ENCODE results near the gene CTU1.

The CTU1 gene

GRCh38 chr19:51131780-51132680 is 23.8 kb upstream of the CTU1 start:
- DNase-seq (ENCODE audit: low read depth, low spot score) = no peak

- no peak for DNase-seq (ENCODE audit: low read depth, low spot score)
Observed at GRCh38 chr19:51129716-51130115, 21.5 kb upstream of the CTU1 start.

- no peak for DNase-seq (ENCODE audit: low read depth, low spot score)
Observed at GRCh38 chr19:51128227-51128626, 20.0 kb upstream of the CTU1 start.

GRCh38 chr19:51127755-51128154 is 19.5 kb upstream of the CTU1 start:
- no peak for DNase-seq (ENCODE audit: low read depth, low spot score)

- no peak for DNase-seq (ENCODE audit: low read depth, low spot score)
Observed at GRCh38 chr19:51127032-51127431, 18.8 kb upstream of the CTU1 start.

- no peak for DNase-seq (ENCODE audit: low read depth, low spot score)
Observed at GRCh38 chr19:51125421-51126075, 17.3 kb upstream of the CTU1 start.

GRCh38 chr19:51124729-51125128 is 16.5 kb upstream of the CTU1 start, which contains the start of gene SIGLEC9:
TSS of gene SIGLEC9 (plus strand) at chr19:51124906. CDS start at chr19:51124975, 69 bp downstream.
- no peak for DNase-seq (ENCODE audit: low read depth, low spot score)

GRCh38 chr19:51124216-51124615 is 16.0 kb upstream of the CTU1 start:
- no peak for DNase-seq (ENCODE audit: low read depth, low spot score)

- DNase-seq (ENCODE audit: low read depth, low spot score) = no peak
Observed at GRCh38 chr19:51123802-51124201, 15.6 kb upstream of the CTU1 start.

- DNase-seq (ENCODE audit: low read depth, low spot score) = no peak
Observed at GRCh38 chr19:51123381-51123800, 15.2 kb upstream of the CTU1 start.

- no peak for DNase-seq (ENCODE audit: low read depth, low spot score)
Observed at GRCh38 chr19:51122112-51122981, 14.1 kb upstream of the CTU1 start.

GRCh38 chr19:51121257-51121656 is 13.0 kb upstream of the CTU1 start:
- DNase-seq (ENCODE audit: low read depth, low spot score) = no peak

GRCh38 chr19:51120160-51120559 is 12.0 kb upstream of the CTU1 start:
- no peak for DNase-seq (ENCODE audit: low read depth, low spot score)

GRCh38 chr19:51119611-51120010 is 11.4 kb upstream of the CTU1 start:
- no peak for DNase-seq (ENCODE audit: low read depth, low spot score)

- DNase-seq (ENCODE audit: low read depth, low spot score) = no peak
Observed at GRCh38 chr19:51119101-51119500, 10.9 kb upstream of the CTU1 start.

- DNase-seq (ENCODE audit: low read depth, low spot score) = no peak
Observed at GRCh38 chr19:51116736-51117286, 8.6 kb upstream of the CTU1 start.

- no peak for DNase-seq (ENCODE audit: low read depth, low spot score)
Observed at GRCh38 chr19:51114087-51114729, 6.0 kb upstream of the CTU1 start.

- DNase-seq (ENCODE audit: low read depth, low spot score) = no peak
Observed at GRCh38 chr19:51111606-51112005, 3.4 kb upstream of the CTU1 start.

- no peak for DNase-seq (ENCODE audit: low read depth, low spot score)
Observed at GRCh38 chr19:51110666-51110971, 2.4 kb upstream of the CTU1 start.

- DNase-seq (ENCODE audit: low read depth, low spot score) = no peak
Observed at GRCh38 chr19:51108805-51109146, 567 bp upstream of the CTU1 start.

- no peak for DNase-seq (ENCODE audit: low read depth, low spot score)
Observed at GRCh38 chr19:51107406-51108065, 673 bp downstream of the CTU1 start.
